RCC 7860 (cell line): ENCODE measurements around the gene CYCS.
"Not testable (repeated sequence)": the region's sequence is repeated elsewhere in the genome, so short reads cannot be mapped to it uniquely, and the experiment has no call there.

Experiments
- DNase-seq: peaks from one replicate; pipeline ENCODE4 v3.0.0-alpha.2; 2015; ENCODE audit warnings: low spot score
- FAIRE-seq: peaks from 2 replicates; lab custom pipeline; 2012; peaks lifted over from hg19 to GRCh38; lab: Jason Lieb, UNC

Gene CYCS

GRCh38 chr7:25119102-25119501, 6.0 kb downstream of the CYCS start:
- FAIRE-seq (no peak), DNase-seq (no peak)

GRCh38 chr7:25118048-25118753, 6.9 kb downstream of the CYCS start:
- DNase-seq, result no peak

GRCh38 chr7:25117226-25118047, 7.6 kb downstream of the CYCS start:
- no peak for DNase-seq
- FAIRE-seq, result no peak

More at GRCh38 chr7:25118048-25118753, 6.9 kb downstream of the CYCS start:
- FAIRE-seq, result no peak

- no peak for FAIRE-seq
- DNase-seq, result no peak
Observed at GRCh38 chr7:25116621-25117020, 8.4 kb downstream of the CYCS start.

- FAIRE-seq, DNase-seq: not testable (repeated sequence)
Observed at GRCh38 chr7:25110514-25110913, 14.5 kb downstream of the CYCS start.

- no peak for DNase-seq
- FAIRE-seq, result no peak
Observed at GRCh38 chr7:25109276-25109675, 15.8 kb downstream of the CYCS start.

GRCh38 chr7:25105911-25106310, 19.1 kb downstream of the CYCS start:
- no peak for DNase-seq
- no peak for FAIRE-seq

GRCh38 chr7:25103773-25104172, 21.3 kb downstream of the CYCS start:
- FAIRE-seq, result no peak
- no peak for DNase-seq

GRCh38 chr7:25101817-25102216, 23.2 kb downstream of the CYCS start:
- no peak for DNase-seq
- no peak for FAIRE-seq

- DNase-seq (peak; percentile 53), FAIRE-seq (peak; percentile 55)
Observed at GRCh38 chr7:25098096-25099046, 26.7 kb downstream of the CYCS start.

- no peak for DNase-seq
- FAIRE-seq, result no peak
Observed at GRCh38 chr7:25095516-25096345, 29.3 kb downstream of the CYCS start.

- FAIRE-seq, result no peak
- DNase-seq, result peak; percentile 63
Observed at GRCh38 chr7:25093268-25093826, 31.7 kb downstream of the CYCS start.

- DNase-seq, result no peak
- no peak for FAIRE-seq
Observed at GRCh38 chr7:25091779-25092178, 33.3 kb downstream of the CYCS start.

GRCh38 chr7:25091176-25091575, 33.9 kb downstream of the CYCS start:
- peak; percentile 79 for FAIRE-seq
- no peak for DNase-seq

- FAIRE-seq, result no peak
Observed at GRCh38 chr7:25090374-25090773, 34.7 kb downstream of the CYCS start.

GRCh38 chr7:25087855-25088254, 37.2 kb downstream of the CYCS start:
- FAIRE-seq, result no peak
- no peak for DNase-seq

More at GRCh38 chr7:25090374-25090773, 34.7 kb downstream of the CYCS start:
- no peak for DNase-seq

GRCh38 chr7:25084821-25085220, 40.2 kb downstream of the CYCS start:
- DNase-seq (no peak), FAIRE-seq (no peak)

- FAIRE-seq, result no peak
- DNase-seq, result peak; percentile 25
Observed at GRCh38 chr7:25083201-25083600, 41.9 kb downstream of the CYCS start.

GRCh38 chr7:25082041-25082440, 43.0 kb downstream of the CYCS start:
- not testable (repeated sequence) for FAIRE-seq, DNase-seq

GRCh38 chr7:25077096-25077495, 48.0 kb downstream of the CYCS start:
- FAIRE-seq (no peak), DNase-seq (no peak)
